Peyer's patch (tissue), 4 donors: Measurements from ENCODE around the gene LMBRD1.

Source experiments
- POLR2A ChIP-seq, 2 donors: fragments of 450-650 bp; IDR thresholded peaks; one replicate each; pipeline ENCODE4 v1.5.1; 2017; ENCODE audit warnings: antibody characterized with exemption in 2 of 2, mild to moderate bottlenecking in 2 of 2, moderate library complexity in 2 of 2
- TF ChIP-seq, protein P1 (sequence below), 6 experiments: fragments of 450-650 bp in 4 of 6; fragments of 200-600 bp in 2 of 6; sonication (generic) in 1 of 6; IDR thresholded peaks; one replicate each; pipeline ENCODE4 v1.5.1; 2017 to 2019; ENCODE audit warnings: antibody characterized with exemption in 6 of 6, mild to moderate bottlenecking in 3 of 6, moderate library complexity in 1 of 6

DNA sequence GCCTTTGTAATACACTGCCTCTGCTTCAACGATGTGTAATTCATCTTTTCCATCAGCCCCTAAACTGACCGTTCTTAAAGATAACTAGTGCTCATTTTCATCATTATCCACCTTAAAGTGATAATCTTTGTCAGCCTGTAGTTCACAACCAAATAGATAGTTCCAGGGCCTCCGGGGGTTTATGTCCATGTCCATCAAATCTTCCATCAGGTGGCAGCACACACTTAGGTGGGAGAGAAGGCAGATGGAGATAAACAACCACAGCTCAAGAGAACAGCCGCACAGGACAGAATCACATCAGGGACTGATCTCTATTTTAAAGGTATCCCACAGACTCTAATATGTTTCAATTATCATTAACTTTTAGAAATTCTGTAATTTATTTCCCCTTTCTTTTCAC lies 90.9 kb downstream of the LMBRD1 start:
- TF ChIP-seq, protein P1, sequence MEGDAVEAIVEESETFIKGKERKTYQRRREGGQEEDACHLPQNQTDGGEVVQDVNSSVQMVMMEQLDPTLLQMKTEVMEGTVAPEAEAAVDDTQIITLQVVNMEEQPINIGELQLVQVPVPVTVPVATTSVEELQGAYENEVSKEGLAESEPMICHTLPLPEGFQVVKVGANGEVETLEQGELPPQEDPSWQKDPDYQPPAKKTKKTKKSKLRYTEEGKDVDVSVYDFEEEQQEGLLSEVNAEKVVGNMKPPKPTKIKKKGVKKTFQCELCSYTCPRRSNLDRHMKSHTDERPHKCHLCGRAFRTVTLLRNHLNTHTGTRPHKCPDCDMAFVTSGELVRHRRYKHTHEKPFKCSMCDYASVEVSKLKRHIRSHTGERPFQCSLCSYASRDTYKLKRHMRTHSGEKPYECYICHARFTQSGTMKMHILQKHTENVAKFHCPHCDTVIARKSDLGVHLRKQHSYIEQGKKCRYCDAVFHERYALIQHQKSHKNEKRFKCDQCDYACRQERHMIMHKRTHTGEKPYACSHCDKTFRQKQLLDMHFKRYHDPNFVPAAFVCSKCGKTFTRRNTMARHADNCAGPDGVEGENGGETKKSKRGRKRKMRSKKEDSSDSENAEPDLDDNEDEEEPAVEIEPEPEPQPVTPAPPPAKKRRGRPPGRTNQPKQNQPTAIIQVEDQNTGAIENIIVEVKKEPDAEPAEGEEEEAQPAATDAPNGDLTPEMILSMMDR (IDR thresholded peaks at IDR 0.05) = no peak
- no peak for TF ChIP-seq POLR2A (IDR thresholded peaks at IDR 0.05)
